Measurements from ENCODE around the gene KANK4.

- TF ChIP-seq, protein P1, sequence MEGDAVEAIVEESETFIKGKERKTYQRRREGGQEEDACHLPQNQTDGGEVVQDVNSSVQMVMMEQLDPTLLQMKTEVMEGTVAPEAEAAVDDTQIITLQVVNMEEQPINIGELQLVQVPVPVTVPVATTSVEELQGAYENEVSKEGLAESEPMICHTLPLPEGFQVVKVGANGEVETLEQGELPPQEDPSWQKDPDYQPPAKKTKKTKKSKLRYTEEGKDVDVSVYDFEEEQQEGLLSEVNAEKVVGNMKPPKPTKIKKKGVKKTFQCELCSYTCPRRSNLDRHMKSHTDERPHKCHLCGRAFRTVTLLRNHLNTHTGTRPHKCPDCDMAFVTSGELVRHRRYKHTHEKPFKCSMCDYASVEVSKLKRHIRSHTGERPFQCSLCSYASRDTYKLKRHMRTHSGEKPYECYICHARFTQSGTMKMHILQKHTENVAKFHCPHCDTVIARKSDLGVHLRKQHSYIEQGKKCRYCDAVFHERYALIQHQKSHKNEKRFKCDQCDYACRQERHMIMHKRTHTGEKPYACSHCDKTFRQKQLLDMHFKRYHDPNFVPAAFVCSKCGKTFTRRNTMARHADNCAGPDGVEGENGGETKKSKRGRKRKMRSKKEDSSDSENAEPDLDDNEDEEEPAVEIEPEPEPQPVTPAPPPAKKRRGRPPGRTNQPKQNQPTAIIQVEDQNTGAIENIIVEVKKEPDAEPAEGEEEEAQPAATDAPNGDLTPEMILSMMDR (IDR thresholded peaks at IDR 0.05): no peak
- TF ChIP-seq POLR2A (IDR thresholded peaks at IDR 0.05): no peak
Observed at GRCh38 chr1:62315387-62315786, 3.8 kb downstream of the KANK4 start.
